AG09309 (cell line): Measurements from ENCODE around the gene EMP1.

Experiments used
- DNase-seq: peaks from one replicate; pipeline ENCODE4 v3.0.0-alpha.2; 2010; ENCODE audit warnings: low read depth
- H3K4me3 ChIP-seq: 2 replicates; pipeline ENCODE4 v1.5.1; 2011; ENCODE audit warnings: mild to moderate bottlenecking, low read depth, low read length, moderate library complexity; ENCODE audit not compliant: control insufficient read depth
- CTCF ChIP-seq: IDR thresholded peaks from 2 replicates; pipeline ENCODE4 v1.5.1; 2011; ENCODE audit warnings: mild to moderate bottlenecking, low read depth, low read length, inconsistent platforms; ENCODE audit not compliant: insufficient read depth, control insufficient read depth; ENCODE audit errors: missing control alignments

Gene EMP1

GRCh38 chr12:13196130-13196921 is at the start of gene EMP1:
Gene EMP1, plus strand, starts transcription at chr12:13196726. Its CDS starts 14,785 bp downstream, at chr12:13211511.
- DNase-seq: peak; percentile 99
- TF ChIP-seq CTCF: no peak
- H3K4me3 ChIP-seq: peak within 1 kb of the TSS; percentile 76

- no peak for TF ChIP-seq CTCF
- H3K4me3 ChIP-seq: no peak overlapping the region
- no peak for DNase-seq
Measured at GRCh38 chr12:13147688-13148484, 48.6 kb upstream of the EMP1 start.

DNA sequence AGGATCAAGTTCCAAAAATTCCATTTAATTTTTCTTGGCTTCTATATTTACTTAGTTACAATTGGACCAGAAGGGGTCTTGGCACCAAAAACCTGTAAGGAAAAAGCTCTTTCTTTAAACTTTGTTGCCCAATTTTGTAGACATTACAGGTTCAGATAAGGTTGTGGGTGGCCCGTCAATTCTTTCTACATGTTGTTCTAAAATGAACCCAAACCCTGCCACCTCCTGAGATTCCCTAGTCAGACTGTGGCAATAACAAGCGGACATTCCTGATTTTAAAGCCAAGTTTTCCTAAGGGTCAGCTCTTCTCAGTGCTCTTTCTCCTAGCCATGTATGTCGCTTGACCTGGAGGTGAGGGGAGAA is 48.1 kb upstream of the EMP1 start:
- H3K4me3 ChIP-seq: no peak overlapping the region
- no peak for DNase-seq
- TF ChIP-seq CTCF: no peak

- no peak for DNase-seq
- no peak overlapping the region for H3K4me3 ChIP-seq
- no peak for TF ChIP-seq CTCF
Measured at GRCh38 chr12:13149411-13149810, 47.1 kb upstream of the EMP1 start.

DNA sequence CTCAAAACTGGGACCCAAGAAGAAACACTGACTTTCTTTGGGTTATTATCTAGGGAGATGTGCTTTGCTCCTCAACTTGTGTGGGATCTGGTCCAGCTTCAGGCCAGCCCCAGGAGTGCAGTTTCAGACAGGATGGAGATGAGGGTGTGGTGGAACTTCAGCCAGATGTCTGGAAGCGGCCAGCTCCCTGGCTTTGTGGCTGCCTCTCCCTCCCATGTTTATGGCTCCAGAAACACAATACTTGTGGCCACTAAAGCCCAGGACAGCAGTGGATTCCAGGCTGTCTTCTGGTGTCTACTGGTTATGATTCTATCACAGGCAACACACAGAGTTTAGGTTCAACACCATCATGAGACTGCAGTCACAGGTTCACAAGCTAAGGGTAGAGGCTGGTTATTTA is 44.2 kb upstream of the EMP1 start:
- no peak for DNase-seq
- no peak overlapping the region for H3K4me3 ChIP-seq
- TF ChIP-seq CTCF: no peak

- DNase-seq: no peak
- H3K4me3 ChIP-seq: no peak overlapping the region
- no peak for TF ChIP-seq CTCF
Measured at GRCh38 chr12:13152756-13153155, 43.8 kb upstream of the EMP1 start.
